GM12878 (cell line): ENCODE data around the gene CA10. TPM values are rescaled to one million over a fixed set of nuclear protein-coding genes. Genes with fewer than 3 reads are reported as not detected.

ENCODE experiments used
- ATAC-seq: fragments of 200-7000 bp; cut with Tn5 transposase; 3 replicates; pipeline ENCODE4 v1.9.1; 2020; ENCODE audit warnings: mild to moderate bottlenecking, moderate library complexity
- BruUV-seq: library from RNA; stranded (reverse); fragments of 400-500 nt; replicated peaks from 2 replicates; lab custom pipeline; 2021; lab: Mats Ljungman, UMichigan
- CTCF ChIA-PET: fragments of 300-600 bp; sonication (Branson Sonifier 250); formaldehyde crosslinking; extraction: SDS; loops from one replicate; lab custom pipeline; 2021; ENCODE audit warnings: inconsistent platforms; lab: Yijun Ruan, JAX
- POLR2A ChIA-PET: fragments of 350-600 bp; formaldehyde crosslinking; extraction: SDS; loops from one replicate; lab custom pipeline; 2021; ENCODE audit warnings: inconsistent platforms; lab: Charles Lee
- RAD21 ChIA-PET: fragments of 300-600 bp; sonication (Branson Sonifier 250); formaldehyde crosslinking; loops from one replicate; lab custom pipeline; 2023; ENCODE audit warnings: antibody characterized with exemption; ENCODE audit not compliant: unreplicated experiment; lab: Charles Lee
- SMC1A ChIA-PET: fragments of 300-600 bp; sonication (Branson Sonifier 250); formaldehyde crosslinking; loops from one replicate; lab custom pipeline; 2023; ENCODE audit not compliant: unreplicated experiment, uncharacterized antibody; lab: Charles Lee
- DNase-seq: peaks from one replicate; pipeline ENCODE4 v3.0.0-alpha.2; 2011; ENCODE audit warnings: low read depth, low spot score
- FAIRE-seq: peaks from 3 replicates; lab custom pipeline; 2011; peaks lifted over from hg19 to GRCh38; lab: Jason Lieb, UNC
- H2AFZ ChIP-seq: 2 replicates; pipeline ENCODE4 v1.6.0; 2011; ENCODE audit warnings: low read depth, low read length, control low read depth; ENCODE audit not compliant: control insufficient read depth
- H3K27ac ChIP-seq: 2 replicates; pipeline ENCODE4 v1.5.1; 2011; ENCODE audit warnings: control low read depth; ENCODE audit not compliant: control insufficient read depth, insufficient read depth
- H3K27me3 ChIP-seq, 2 experiments: replicated peaks in 1 of 2; 2 replicates each; pipeline versions ENCODE4 v1.6.0 to v1.6.1; 2011; ENCODE audit warnings: low read length in 1 of 2; ENCODE audit not compliant: control insufficient read depth in 2 of 2, insufficient read depth in 2 of 2
- H3K36me3 ChIP-seq, 2 experiments: 2 replicates each; pipeline ENCODE4 v1.5.1; 2011; ENCODE audit warnings: low read length in 1 of 2; ENCODE audit not compliant: control insufficient read depth in 2 of 2, insufficient read depth in 2 of 2
- H3K4me1 ChIP-seq: 2 replicates; pipeline ENCODE4 v1.6.1; 2011; ENCODE audit warnings: mild to moderate bottlenecking, low read length, moderate library complexity, mixed read lengths; ENCODE audit not compliant: control insufficient read depth, insufficient read depth
- H3K4me2 ChIP-seq: 2 replicates; pipeline ENCODE4 v1.6.0; 2011; ENCODE audit warnings: control low read depth; ENCODE audit not compliant: control insufficient read depth, insufficient read depth
- H3K4me3 ChIP-seq: fragments of 200-600 bp; sonication (generic); 2 replicates; pipeline ENCODE4 v1.5.1; 2016
- H3K79me2 ChIP-seq: 2 replicates; pipeline ENCODE4 v1.6.0; 2011; ENCODE audit warnings: low read length; ENCODE audit not compliant: control insufficient read depth, insufficient read depth
- H3K9ac ChIP-seq: 2 replicates; pipeline ENCODE4 v1.8.0; 2011; ENCODE audit warnings: low read length, control low read depth, mixed read lengths; ENCODE audit not compliant: control insufficient read depth, insufficient read depth
- H3K9me3 ChIP-seq: replicated peaks from 3 replicates; pipeline ENCODE4 v1.5.1; 2011; ENCODE audit warnings: mild to moderate bottlenecking, low read length; ENCODE audit not compliant: control insufficient read depth, insufficient read depth
- H4K20me1 ChIP-seq: 2 replicates; pipeline ENCODE4 v1.6.0; 2011; ENCODE audit not compliant: control insufficient read depth, insufficient read depth
- BCL3 ChIP-seq: IDR thresholded peaks from 2 replicates; pipeline ENCODE4 v1.6.1; 2011; ENCODE audit warnings: borderline replicate concordance, low read depth, mild to moderate bottlenecking, moderate library complexity, low read length; ENCODE audit not compliant: insufficient read depth, poor library complexity, severe bottlenecking
- ETV6 ChIP-seq, 2 experiments: fragments of 450-650 bp in 1 of 2; IDR thresholded peaks in 1 of 2; conservative IDR thresholded peaks in 1 of 2; 2 replicates each; pipeline ENCODE4 v1.6.1; 2014; ENCODE audit warnings: antibody characterized with exemption in 1 of 2, borderline replicate concordance in 1 of 2, low read depth in 1 of 2, mild to moderate bottlenecking in 1 of 2, moderate library complexity in 1 of 2
- FOS ChIP-seq: IDR thresholded peaks from 3 replicates; pipeline ENCODE4 v1.6.1; 2011; ENCODE audit warnings: borderline replicate concordance; ENCODE audit not compliant: insufficient read length; ENCODE audit errors: extremely low read depth
- POLR2AphosphoS5 ChIP-seq: IDR thresholded peaks from 2 replicates; pipeline ENCODE4 v1.6.1; 2011; ENCODE audit warnings: mild to moderate bottlenecking, low read length, inconsistent platforms
- ZNF622 ChIP-seq: fragments of 450-650 bp; IDR thresholded peaks from 2 replicates; pipeline ENCODE4 v1.6.1; 2017; ENCODE audit warnings: mild to moderate bottlenecking, inconsistent platforms
- WGBS: methylation state at CpG from one replicate; pipeline ENCODE4 v1.1.6; 2016; ENCODE audit warnings: low lambda C conversion rate; ENCODE audit not compliant: insufficient replicate concordance, insufficient coverage; ENCODE audit errors: missing lambda C conversion rate; 5-methylcytosine and 5-hydroxymethylcytosine counted together
- in situ Hi-C: fragments of 300-500 bp; cut with MboI; formaldehyde crosslinking; loops from 9 replicates; pipeline ENCODE4 v1.14.3; 2018; ENCODE audit warnings: mixed read lengths
- intact Hi-C: fragments of 100-400 bp; cut with micrococcal nuclease; formaldehyde crosslinking; loops from one replicate; pipeline ENCODE4 v1.14.2; 2022; ENCODE audit not compliant: unreplicated experiment
- polyA plus RNA-seq, 11 experiments: library from polyadenylated mRNA; depleted of rRNA in 4 of 11; unstranded in 6 of 11; stranded (reverse) in 5 of 11; fragments of >200 nt; fragmentation: Nextera tagmentation in 4 of 11; fragmentation: Illumina TruSeq in 1 of 11; extraction: Ambion mirVana in 4 of 11; extraction: Trizol in 1 of 11; gene quantifications; 1 replicate in 1 of 11; 2 replicates in 10 of 11; pipeline versions ENCODE4 v1.2.1 to v1.2.3, GENCODE V29; 2011 to 2016; ENCODE audit warnings: inconsistent platforms in 2 of 11, missing spikeins in 2 of 11, low read depth in 1 of 11
- total RNA-seq, 4 experiments: library from RNA; depleted of rRNA in 3 of 4; stranded (reverse); fragments of >200 nt in 3 of 4; fragmentation: Illumina TruSeq in 1 of 4; extraction: Trizol in 1 of 4; gene quantifications; 2 replicates each; pipeline versions ENCODE4 v1.2.1 to v1.2.3, GENCODE V29; 2013 to 2021
- TF ChIP-seq, protein P1 (sequence below): IDR thresholded peaks from 2 replicates; pipeline ENCODE4 v1.6.1; 2011; ENCODE audit warnings: low read depth, low read length, improper control_type of control experiment, borderline replicate concordance

CA10 gene
- total and polyA plus RNA-seq, 10 of the 15 experiments (the other 5 are each of a cell fraction or from before 2014, with no cell fraction given): not detected

DNA sequence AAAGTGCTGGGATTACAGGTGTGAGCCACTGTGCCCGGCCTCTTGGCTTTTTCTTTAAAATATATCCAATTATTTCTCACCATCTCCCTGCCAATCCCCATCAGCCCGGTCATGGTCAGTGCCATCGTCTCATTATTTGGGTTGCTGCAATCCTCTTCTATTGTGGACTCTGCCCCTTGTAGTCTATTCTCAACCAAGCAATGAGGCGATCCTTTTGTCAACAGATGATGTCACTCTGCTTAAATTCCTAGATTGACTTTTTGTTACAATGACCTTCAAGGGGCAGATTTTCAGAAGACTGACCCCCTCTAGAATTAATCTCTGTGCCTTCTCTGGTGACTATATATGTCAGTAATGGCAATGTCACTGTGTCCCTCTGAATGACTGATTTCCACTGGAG lies 513.5 kb downstream of the CA10 start (continued):
- no peak for TF ChIP-seq POLR2AphosphoS5
- no peak for TF ChIP-seq ETV6 (conservative IDR thresholded peaks at IDR 0.05 in 1 of 2, IDR thresholded peaks at IDR 0.05 in 1 of 2; ENCODE audit: borderline replicate concordance in 1 of 2, low read depth in 1 of 2)

- Histone ChIP-seq H3K79me2 (no peaks in the 10 kb centered on the region), H3K27me3 (no peaks in the 10 kb centered on the region), H3K4me3 (no peak overlapping the region), H3K9me3 (no peaks in the 10 kb centered on the region), H3K36me3 (no peaks in the 10 kb centered on the region), H3K27ac (no peak overlapping the region), H3K4me1 (no peaks in the 10 kb centered on the region), H3K9ac (no peak overlapping the region), H4K20me1 (no peaks in the 10 kb centered on the region), H3K4me2 (no peak overlapping the region), H2AFZ (no peak overlapping the region)
- no peak for DNase-seq
- intact Hi-C loops: no loop called here
- RAD21 ChIA-PET: no interaction called here
- FAIRE-seq: no peak
- no peak for ATAC-seq
- TF ChIP-seq, protein P1, sequence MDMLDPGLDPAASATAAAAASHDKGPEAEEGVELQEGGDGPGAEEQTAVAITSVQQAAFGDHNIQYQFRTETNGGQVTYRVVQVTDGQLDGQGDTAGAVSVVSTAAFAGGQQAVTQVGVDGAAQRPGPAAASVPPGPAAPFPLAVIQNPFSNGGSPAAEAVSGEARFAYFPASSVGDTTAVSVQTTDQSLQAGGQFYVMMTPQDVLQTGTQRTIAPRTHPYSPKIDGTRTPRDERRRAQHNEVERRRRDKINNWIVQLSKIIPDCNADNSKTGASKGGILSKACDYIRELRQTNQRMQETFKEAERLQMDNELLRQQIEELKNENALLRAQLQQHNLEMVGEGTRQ: no peak
- no peak for TF ChIP-seq BCL3
- no peak for TF ChIP-seq ZNF622
- TF ChIP-seq FOS: no peak
- in situ Hi-C loops: no loop called here
- POLR2A ChIA-PET: no interaction called here
- WGBS: 32% methylated on average over 9 of the region's 10 CpGs
- SMC1A ChIA-PET: no interaction called here
- CTCF ChIA-PET: no interaction called here
- BruUV-seq: no TSS peak
Measured at GRCh38 chr17:51643702-51644490, 514.6 kb downstream of the CA10 start.
